ENCODE measurements around the gene OR5H1.
"Not testable (repeated sequence)": the region's sequence is repeated elsewhere in the genome, so short reads cannot be mapped to it uniquely, and the experiment has no call there.

Gene OR5H1

GRCh38 chr3:98130421-98130820 is at the start of gene OR5H1:
OR5H1 (plus strand) TSS chr3:98130721; CDS start chr3:98132698, 1,977 bp downstream.
- DNase-seq (ENCODE audit: low read depth in 2 of 2) = no peak

- DNase-seq (ENCODE audit: low read depth in 2 of 2) = no peak
These were observed 43.6 kb upstream of the OR5H1 start, which contains the start of gene OR5AC2 for GRCh38 chr3:98086873-98087272. OR5AC2 (plus strand) TSS chr3:98087173; CDS start chr3:98087173, 0 bp downstream.

- DNase-seq (ENCODE audit: low read depth in 2 of 2) = no peak
These were observed 34.6 kb upstream of the OR5H1 start for GRCh38 chr3:98095882-98096281.

DNA sequence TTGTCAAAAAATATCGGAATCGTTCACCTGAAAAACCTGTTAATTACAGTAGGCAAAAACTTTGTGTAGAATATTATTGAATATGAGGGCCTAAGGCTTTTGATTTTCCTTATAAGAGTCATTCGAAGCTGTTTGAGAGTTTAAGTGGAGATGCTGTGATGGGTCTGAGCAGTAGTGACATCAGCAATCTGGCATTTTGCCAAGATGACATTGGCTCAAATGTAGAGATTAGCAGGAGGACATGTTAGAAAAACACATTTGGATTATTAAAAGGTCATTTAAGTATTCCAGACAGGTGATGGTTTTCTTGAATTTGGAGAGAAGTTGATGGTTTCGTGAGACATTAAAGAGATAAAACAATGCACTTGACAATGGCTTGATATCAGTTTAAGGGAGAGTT is 30.7 kb upstream of the OR5H1 start:
- DNase-seq (ENCODE audit: low read depth in 2 of 2) = no peak

GRCh38 chr3:98108162-98108561 is 22.4 kb upstream of the OR5H1 start:
- DNase-seq (ENCODE audit: low read depth in 2 of 2) = no peak

DNA sequence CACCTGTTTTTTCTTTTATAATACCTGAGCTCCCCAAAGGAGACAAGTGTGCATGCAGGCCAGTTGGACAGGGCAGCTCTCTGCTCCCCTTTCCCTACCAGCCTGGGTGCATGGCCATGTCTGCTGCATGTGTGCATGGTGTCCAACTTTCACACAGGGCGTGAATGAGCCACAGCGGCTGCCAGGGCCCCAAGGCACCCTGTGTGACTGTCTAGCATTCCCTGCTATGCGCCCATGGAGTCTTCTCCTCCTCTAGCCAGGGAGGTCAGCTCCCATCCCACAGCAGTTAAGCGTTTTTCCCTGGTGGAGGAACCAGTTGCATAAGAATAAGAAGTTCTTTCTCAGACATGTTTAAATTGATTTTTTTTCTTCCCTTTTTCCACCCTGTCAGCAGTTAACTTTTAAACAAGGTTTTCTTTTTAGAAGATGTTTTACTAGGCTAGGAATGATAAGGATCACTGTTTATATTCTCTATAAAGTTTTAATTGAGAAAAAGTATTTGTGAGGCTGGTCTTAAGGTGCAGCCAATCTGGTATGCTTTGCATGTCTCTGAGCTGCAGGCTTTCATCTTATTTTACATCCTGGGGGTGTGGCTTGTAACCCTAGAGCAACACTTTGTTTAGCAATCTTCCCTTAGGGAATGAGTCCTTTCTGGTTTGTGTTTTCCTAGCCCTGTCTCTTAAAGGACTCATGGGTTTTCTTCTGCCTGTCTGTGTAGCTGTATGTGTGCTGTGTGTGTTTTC is 20.5 kb upstream of the OR5H1 start:
- DNase-seq (ENCODE audit: low read depth in 2 of 2) = no peak

DNA sequence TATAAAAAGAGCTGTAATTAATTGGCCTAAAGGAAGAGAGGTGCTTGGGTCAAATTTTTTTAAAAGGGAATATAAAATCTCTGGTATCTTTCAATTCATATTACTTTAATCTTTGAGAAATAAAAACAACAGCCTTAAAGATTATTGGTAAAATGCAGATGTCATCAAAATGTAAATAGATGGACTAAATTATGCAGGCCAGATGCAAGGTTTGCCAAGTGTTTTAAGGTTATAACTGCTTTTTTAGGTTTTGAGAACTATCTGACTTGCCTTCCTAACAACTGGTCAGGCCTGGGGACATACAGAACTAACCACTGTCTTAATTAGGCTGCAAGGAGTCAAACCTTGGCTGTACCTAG is 20.0 kb upstream of the OR5H1 start:
- no peak for DNase-seq (ENCODE audit: low read depth in 2 of 2)

- no peak for DNase-seq (ENCODE audit: low read depth in 2 of 2)
These were observed 16.3 kb upstream of the OR5H1 start for GRCh38 chr3:98114264-98114663.

DNA sequence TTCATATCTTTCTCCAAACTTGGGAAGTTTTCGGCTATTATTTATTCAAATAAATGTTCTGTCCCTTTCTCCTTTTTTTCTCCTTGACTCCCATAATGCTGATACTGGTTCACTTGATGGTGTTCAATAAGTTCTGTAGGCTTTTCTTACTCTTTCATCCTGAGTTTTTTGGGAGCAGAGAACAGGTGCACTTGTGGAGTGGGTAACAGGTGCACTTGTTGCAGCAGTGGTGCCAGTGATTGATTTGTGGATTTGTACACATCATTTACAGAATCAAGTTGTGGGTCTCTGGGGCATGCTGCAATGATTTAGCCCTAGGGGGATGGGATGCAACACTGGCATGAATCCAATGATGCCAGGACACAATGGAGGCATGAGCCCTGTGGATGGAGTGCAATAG is 14.8 kb upstream of the OR5H1 start:
- no peak for DNase-seq (ENCODE audit: low read depth in 2 of 2)

GRCh38 chr3:98136631-98137030 is 6.1 kb downstream of the OR5H1 start:
- no peak for DNase-seq (ENCODE audit: low read depth in 2 of 2)

GRCh38 chr3:98137826-98138557 is 7.5 kb downstream of the OR5H1 start:
- DNase-seq (ENCODE audit: low read depth in 2 of 2) = not testable (repeated sequence)

DNA sequence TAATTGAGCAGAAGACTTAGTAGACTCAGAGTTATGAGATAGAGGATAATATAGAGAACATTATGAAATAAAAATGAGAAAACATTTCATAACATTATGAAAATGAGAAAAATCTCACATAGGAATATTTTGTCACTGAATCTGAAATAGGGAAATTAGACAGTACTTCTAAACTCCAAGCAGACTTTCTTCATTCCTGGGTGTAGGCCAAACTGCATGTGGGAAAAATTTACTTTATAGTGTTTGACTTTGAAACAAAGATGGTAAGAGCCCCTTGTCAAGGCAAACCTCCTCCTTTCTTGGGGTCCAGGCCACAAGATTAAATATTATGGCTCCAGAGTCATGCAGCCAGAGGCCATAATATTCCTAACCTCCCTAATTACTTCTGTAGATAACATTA is 10.0 kb downstream of the OR5H1 start:
- DNase-seq (ENCODE audit: low read depth in 2 of 2) = no peak

- no peak for DNase-seq (ENCODE audit: low read depth in 2 of 2)
These were observed 16.7 kb downstream of the OR5H1 start, which contains the start of gene OR5H14 for GRCh38 chr3:98147179-98147578. OR5H14 (plus strand) TSS chr3:98147479; CDS start chr3:98149386, 1,907 bp downstream.

DNA sequence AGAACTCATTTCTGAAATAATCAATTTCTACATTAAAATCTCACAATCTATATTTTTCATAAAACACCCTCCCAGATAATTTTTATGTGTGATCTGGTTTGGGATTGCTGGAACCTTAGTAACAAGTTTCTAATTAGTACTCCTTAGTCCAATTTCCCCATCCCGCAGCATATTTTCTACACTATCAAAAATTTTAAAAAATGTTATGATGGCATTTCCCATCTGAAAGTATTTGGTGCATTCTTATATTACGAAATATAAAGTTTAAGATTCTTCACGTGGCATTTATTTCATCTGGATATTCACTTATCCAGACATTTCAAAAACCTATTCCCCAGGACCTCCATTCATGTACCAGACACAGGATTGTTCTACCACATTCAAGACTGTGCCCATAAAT is 18.2 kb downstream of the OR5H1 start:
- no peak for DNase-seq (ENCODE audit: low read depth in 2 of 2)

DNA sequence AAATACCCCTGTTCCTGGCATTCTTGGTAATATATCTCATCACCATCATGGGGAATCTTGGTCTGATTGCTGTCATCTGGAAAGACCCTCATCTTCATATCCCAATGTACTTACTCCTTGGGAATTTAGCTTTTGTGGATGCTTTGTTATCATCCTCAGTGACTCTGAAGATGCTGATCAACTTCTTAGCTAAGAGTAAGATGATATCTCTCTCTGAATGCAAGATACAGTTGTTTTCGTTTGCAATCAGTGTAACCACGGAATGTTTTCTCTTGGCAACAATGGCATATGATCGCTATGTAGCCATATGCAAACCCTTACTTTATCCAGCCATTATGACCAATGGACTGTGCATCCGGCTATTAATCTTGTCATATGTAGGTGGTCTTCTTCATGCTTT is 18.9 kb downstream of the OR5H1 start:
- DNase-seq (ENCODE audit: low read depth in 2 of 2) = not testable (repeated sequence)

DNA sequence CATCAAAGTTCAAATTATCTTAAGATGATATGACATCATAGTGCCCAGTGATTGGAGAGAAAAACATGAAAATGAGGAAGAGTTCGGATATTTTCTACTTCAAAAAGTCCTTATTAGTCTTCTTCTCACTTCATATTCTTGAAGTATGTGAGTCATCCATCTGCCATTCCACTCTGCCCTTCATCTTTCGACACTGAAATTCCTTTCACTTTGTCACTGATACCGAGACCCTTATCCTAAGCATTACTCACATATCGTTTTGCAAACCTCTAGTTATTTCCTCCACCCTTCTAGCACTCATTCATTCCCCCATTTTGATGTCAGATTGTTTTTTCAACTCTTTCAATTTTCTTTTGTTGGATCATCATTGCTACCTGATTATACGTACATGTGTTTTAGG is 20.7 kb downstream of the OR5H1 start:
- DNase-seq (ENCODE audit: low read depth in 2 of 2) = no peak

- DNase-seq (ENCODE audit: low read depth in 2 of 2) = no peak
These were observed 35.9 kb downstream of the OR5H1 start, which contains the start of gene OR5H15 for GRCh38 chr3:98166396-98166795. OR5H15 (plus strand) TSS chr3:98166696; CDS start chr3:98168700, 2,004 bp downstream.

DNA sequence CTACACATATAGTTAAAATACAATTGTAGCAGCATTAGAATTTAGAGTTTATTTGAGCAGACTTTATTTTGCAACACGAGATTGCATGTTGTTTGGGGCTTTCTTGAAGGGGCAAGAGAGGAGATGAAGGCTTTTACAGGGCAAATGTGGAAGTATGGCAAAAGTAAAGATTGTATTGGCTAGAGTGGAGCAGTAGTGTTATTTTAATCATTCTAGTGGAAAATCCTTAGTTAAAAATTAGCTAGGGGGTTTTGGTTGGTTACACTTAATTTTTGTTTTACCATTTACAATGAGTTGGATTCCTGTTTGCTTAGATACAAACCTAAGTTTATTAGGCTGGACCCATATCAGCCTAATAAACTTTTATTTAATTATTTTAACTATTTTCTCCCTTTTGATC is 40.5 kb downstream of the OR5H1 start:
- no peak for DNase-seq (ENCODE audit: low read depth in 2 of 2)

DNA sequence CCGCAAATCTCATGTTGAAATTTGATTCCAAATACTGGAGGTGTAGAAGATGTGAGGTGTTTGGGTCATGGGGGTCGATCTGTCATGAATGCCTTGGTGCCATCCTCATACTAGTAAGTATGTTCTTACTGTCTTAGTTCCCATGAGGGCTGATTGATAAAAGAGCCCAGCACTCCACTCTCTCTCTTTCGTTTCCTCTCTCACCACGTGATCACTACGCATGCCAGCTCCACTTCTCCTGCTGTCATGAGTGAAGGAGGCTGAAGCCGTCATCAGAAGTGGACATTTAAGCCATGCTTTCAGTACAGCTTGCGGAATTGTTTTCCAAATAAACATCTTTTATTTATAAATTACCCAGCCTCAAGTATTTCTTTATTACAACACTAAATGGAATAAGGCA is 42.1 kb downstream of the OR5H1 start:
- DNase-seq (ENCODE audit: low read depth in 2 of 2) = no peak

DNA sequence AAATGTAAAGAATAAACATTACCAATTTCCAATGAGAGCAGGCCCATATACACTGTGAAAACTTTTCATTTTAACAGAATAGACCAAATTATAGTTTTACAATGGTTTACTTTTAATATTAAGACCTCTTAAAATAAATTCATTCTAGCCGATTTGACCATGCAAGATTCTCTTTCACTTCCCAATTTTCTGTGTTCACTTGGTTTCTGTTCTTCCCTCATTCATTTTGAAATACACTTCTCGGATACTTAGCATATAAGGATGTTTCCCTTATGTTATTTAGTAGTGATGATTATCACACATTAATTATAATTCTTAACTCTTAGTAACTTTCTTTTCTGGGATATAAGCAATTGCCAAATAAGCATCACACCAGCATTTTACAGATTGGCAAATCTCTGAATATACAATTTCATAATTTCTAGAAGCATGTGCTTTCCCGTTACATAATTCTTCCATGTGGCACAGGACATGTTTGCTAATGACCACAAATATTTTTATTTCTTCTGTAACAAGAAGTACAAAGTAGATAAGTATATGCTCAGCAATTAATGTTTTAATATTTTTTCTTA is 49.9 kb downstream of the OR5H1 start:
- DNase-seq (ENCODE audit: low read depth in 2 of 2) = no peak

DNA sequence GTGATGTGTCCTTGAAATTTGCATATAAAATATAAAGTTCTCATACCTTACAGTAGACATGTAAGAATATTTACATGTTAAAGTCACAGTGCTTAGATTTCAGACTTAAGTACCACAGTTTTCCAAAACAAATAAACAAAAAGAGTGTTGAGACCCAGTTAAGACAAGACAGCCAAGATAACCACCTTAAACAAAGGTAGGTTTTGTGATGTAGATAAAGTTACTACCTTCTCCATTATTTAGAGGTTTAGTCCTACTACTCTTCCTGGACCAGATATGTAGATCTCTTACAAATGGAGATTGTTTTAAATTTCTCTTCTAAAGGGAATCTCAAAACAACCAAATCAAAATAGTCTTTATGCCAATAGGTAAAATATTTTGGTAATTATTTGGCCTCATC is 51.7 kb downstream of the OR5H1 start:
- no peak for DNase-seq (ENCODE audit: low read depth in 2 of 2)

- no peak for DNase-seq (ENCODE audit: low read depth in 2 of 2)
These were observed 54.7 kb downstream of the OR5H1 start for GRCh38 chr3:98185180-98185579.

Data from stimulated activated CD4-positive, alpha-beta T cell treated with anti-CD3 and anti-CD28 coated beads, Interleukin-12 subunit alpha, Interleukin-12 subunit beta, amount 100 ng/mL, for 24 hours (primary cell).